Spleen (tissue), 7 donors: ENCODE results near the gene ABCA4.

Source experiments
- POLR2A ChIP-seq, 3 donors: fragments of 450-650 bp; IDR thresholded peaks; one replicate each; pipeline ENCODE4 v1.5.1; 2017; ENCODE audit warnings: antibody characterized with exemption in 3 of 3, mild to moderate bottlenecking in 1 of 3
- POLR2AphosphoS5 ChIP-seq, 3 donors: sonication (generic); formaldehyde crosslinking; IDR thresholded peaks; one replicate each; pipeline ENCODE4 v1.5.1; 2017; ENCODE audit warnings: antibody characterized with exemption in 3 of 3
- TF ChIP-seq, protein P1 (sequence below), 11 experiments: fragments of 200-600 bp in 7 of 11; fragments of 450-650 bp in 4 of 11; sonication (generic) in 4 of 11; IDR thresholded peaks in 8 of 11; conservative IDR thresholded peaks in 3 of 11; 1 replicate in 7 of 11; 2 replicates in 4 of 11; pipeline versions ENCODE4 v1.4.0 to v1.8.0; 2016 to 2021; ENCODE audit warnings: antibody characterized with exemption in 11 of 11, inconsistent platforms in 4 of 11, mild to moderate bottlenecking in 1 of 11
- donor health status: DM: no; HTN: no; CAD: no; lungs with moderate emphysema.
- donor health status: DM: no; HTN: no; CAD: no.
- donor health status: DM: no; HTN: no; CAD: no.

DNA sequence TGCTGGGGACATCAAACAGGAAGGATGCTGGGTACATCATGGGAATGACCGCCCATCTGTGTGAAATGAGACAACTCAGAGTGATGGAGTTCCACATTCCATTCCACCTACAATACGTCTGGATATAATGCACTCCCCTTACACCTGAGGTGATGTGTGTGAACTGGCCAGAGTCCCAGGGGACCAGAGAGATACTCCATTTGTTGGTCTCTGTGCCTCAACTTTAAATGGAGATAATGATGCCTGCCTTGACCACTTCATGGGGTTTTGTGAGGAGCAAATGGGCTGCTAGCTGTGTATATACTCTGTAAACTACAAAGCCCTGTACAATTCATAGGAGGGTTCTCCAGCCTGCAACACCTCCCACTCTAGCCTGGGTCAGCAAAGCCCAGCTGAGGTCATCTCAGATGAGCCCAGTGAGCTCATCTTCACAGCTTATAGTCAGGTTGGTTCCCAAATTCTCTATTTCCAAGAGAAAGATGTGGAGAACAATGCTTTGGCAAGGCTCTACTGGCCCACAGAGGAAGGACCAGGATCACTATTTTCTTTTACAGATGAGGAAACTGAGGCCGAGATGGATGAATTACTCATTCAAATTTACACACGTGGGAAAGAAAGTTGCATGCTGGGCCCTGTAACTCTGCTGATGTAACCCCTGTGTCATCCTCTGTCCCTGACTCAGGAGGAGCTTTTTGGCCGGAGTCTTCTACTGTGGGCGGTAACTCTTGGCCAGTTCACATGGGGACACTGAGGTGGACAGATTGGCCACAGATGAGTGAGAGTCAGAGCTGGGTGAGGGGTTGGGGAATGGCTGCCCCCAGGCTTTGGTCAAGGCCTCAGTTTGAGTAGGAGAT lies 106.1 kb downstream of the ABCA4 start:
- TF ChIP-seq, protein P1, sequence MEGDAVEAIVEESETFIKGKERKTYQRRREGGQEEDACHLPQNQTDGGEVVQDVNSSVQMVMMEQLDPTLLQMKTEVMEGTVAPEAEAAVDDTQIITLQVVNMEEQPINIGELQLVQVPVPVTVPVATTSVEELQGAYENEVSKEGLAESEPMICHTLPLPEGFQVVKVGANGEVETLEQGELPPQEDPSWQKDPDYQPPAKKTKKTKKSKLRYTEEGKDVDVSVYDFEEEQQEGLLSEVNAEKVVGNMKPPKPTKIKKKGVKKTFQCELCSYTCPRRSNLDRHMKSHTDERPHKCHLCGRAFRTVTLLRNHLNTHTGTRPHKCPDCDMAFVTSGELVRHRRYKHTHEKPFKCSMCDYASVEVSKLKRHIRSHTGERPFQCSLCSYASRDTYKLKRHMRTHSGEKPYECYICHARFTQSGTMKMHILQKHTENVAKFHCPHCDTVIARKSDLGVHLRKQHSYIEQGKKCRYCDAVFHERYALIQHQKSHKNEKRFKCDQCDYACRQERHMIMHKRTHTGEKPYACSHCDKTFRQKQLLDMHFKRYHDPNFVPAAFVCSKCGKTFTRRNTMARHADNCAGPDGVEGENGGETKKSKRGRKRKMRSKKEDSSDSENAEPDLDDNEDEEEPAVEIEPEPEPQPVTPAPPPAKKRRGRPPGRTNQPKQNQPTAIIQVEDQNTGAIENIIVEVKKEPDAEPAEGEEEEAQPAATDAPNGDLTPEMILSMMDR (IDR thresholded peaks at IDR 0.05 in 8 of 11, conservative IDR thresholded peaks at IDR 0.05 in 3 of 11) = no peak
- TF ChIP-seq POLR2A (IDR thresholded peaks at IDR 0.05) (no peak), POLR2AphosphoS5 (IDR thresholded peaks at IDR 0.05) (no peak)
